ENCODE results near the gene ZFAND3. TPM values are rescaled to one million over a fixed set of nuclear protein-coding genes. Genes with fewer than 3 reads are reported as not detected.

Gene ZFAND3
- total and polyA plus RNA-seq, 2 donors (not counting 1 experiment from before 2014, with no cell fraction given) = 13.5 to 58.3 TPM

GRCh38 chr6:37858363-37858762 is 38.8 kb downstream of the ZFAND3 start:
- H3K27ac ChIP-seq (ENCODE audit: low read length in 2 of 2) = no peak overlapping the region
- Mint-ChIP-seq H3K9me3 (ENCODE audit: insufficient read depth) (no peaks in the 10 kb centered on the region), H3K4me3 (no peak overlapping the region), H3K4me1 (peaks cover 48% of the 10 kb centered on the region), H3K27ac (no peak overlapping the region), H3K27me3 (no peaks in the 10 kb centered on the region)
- H3K9me3 ChIP-seq (ENCODE audit: control extremely low read depth in 1 of 3, control insufficient read depth in 2 of 3, insufficient read depth in 1 of 3, low read length in 2 of 3) = no peaks in the 10 kb centered on the region
- H3K36me3 ChIP-seq (replicated peaks in 1 of 2; ENCODE audit: control extremely low read depth in 1 of 2, control insufficient read depth in 1 of 2, extremely low read depth in 1 of 2, insufficient read depth in 2 of 2, low read length in 1 of 2) = peaks cover 2% of the 10 kb centered on the region in 2 experiments
- ChIA-PET POLR2A (no interaction called here), CTCF (interaction anchor here (0.7 to 2.1 kb wide), 8 partner anchors 8 to 811 kb away, joined by 3 to 7 read pairs (median 4); no protein-coding TSS in a partner anchor)
- no peak overlapping the region for H3K9ac ChIP-seq (ENCODE audit: low read length)
- DNase-seq (no peak), ATAC-seq (ENCODE audit: low read depth) (no peak)
- TF ChIP-seq EZH2 (IDR thresholded peaks at IDR 0.05; ENCODE audit: borderline replicate concordance, insufficient read depth, low read depth, low read length, poor library complexity, severe bottlenecking) (no peak), CTCF (IDR thresholded peaks at IDR 0.05) (no peak)
- H4K20me1 ChIP-seq (ENCODE audit: control insufficient read depth, insufficient read depth, low read length, poor library complexity, severe bottlenecking) = peaks cover 43% of the 10 kb centered on the region
- no peak overlapping the region for H3K4me2 ChIP-seq (replicated peaks; ENCODE audit: low read depth, low read length, poor library complexity, severe bottlenecking)
- intact Hi-C loops (cut with micrococcal nuclease) = no loop called here
- H3K79me2 ChIP-seq (ENCODE audit: control insufficient read depth, insufficient read depth, low read length) = peaks cover 89% of the 10 kb centered on the region
- peaks cover 0 to 4% of the 10 kb centered on the region in 2 donors for H3K4me1 ChIP-seq (ENCODE audit: control insufficient read depth in 2 of 2, insufficient read depth in 2 of 2, low read length in 2 of 2)
- H3K4me3 ChIP-seq (ENCODE audit: control extremely low read depth in 1 of 5, extremely low read depth in 1 of 5, insufficient read depth in 1 of 5, low read depth in 2 of 5, low read length in 4 of 5) = no peak overlapping the region
- H3K27me3 ChIP-seq (replicated peaks in 1 of 4; ENCODE audit: control extremely low read depth in 1 of 4, control insufficient read depth in 3 of 4, insufficient read depth in 4 of 4, low read length in 3 of 4) = no peaks in the 10 kb centered on the region
- no peak overlapping the region for H2AFZ ChIP-seq (ENCODE audit: insufficient read depth, low read depth, low read length, poor library complexity, severe bottlenecking)
- WGBS (ENCODE audit: insufficient coverage) = 86% methylated on average over 2 of the region's 3 CpGs

- POLR2A ChIA-PET = no interaction called here
- CTCF ChIA-PET = interaction anchor here (0.7 to 1.7 kb wide), 9 partner anchors 10 to 535 kb away, joined by 3 to 8 read pairs (median 4); no protein-coding TSS in a partner anchor
- DNase-seq = peak; percentile 54
- intact Hi-C loops (cut with micrococcal nuclease) = loop anchor here (1.0 to 2.0 kb wide), 2 partner anchors 69 to 162 kb away; no protein-coding TSS in a partner anchor
- H3K27me3 Mint-ChIP-seq = no peaks in the 10 kb centered on the region
- Histone ChIP-seq H3K27ac (ENCODE audit: low read length in 2 of 2) (no peak overlapping the region), H3K9me3 (ENCODE audit: control extremely low read depth in 1 of 3, control insufficient read depth in 2 of 3, insufficient read depth in 1 of 3, low read length in 2 of 3) (no peaks in the 10 kb centered on the region), H4K20me1 (ENCODE audit: control insufficient read depth, insufficient read depth, low read length, poor library complexity, severe bottlenecking) (peaks cover 44% of the 10 kb centered on the region), H3K9ac (ENCODE audit: low read length) (no peak overlapping the region), H3K4me3 (ENCODE audit: control extremely low read depth in 1 of 5, extremely low read depth in 1 of 5, insufficient read depth in 1 of 5, low read depth in 2 of 5, low read length in 4 of 5) (no peak overlapping the region), H3K27me3 (replicated peaks in 1 of 4; ENCODE audit: control extremely low read depth in 1 of 4, control insufficient read depth in 3 of 4, insufficient read depth in 4 of 4, low read length in 3 of 4) (no peaks in the 10 kb centered on the region), H2AFZ (ENCODE audit: insufficient read depth, low read depth, low read length, poor library complexity, severe bottlenecking) (no peak overlapping the region), H3K79me2 (ENCODE audit: control insufficient read depth, insufficient read depth, low read length) (peaks cover 91% of the 10 kb centered on the region), H3K4me1 (ENCODE audit: control insufficient read depth in 2 of 2, insufficient read depth in 2 of 2, low read length in 2 of 2) (peaks cover 0 to 7% of the 10 kb centered on the region in 2 donors), H3K4me2 (replicated peaks; ENCODE audit: low read depth, low read length, poor library complexity, severe bottlenecking) (no peak overlapping the region), H3K36me3 (replicated peaks in 1 of 2; ENCODE audit: control extremely low read depth in 1 of 2, control insufficient read depth in 1 of 2, extremely low read depth in 1 of 2, insufficient read depth in 2 of 2, low read length in 1 of 2) (peaks cover 0 to 2% of the 10 kb centered on the region in 2 experiments)
- peaks cover 51% of the 10 kb centered on the region for H3K4me1 Mint-ChIP-seq
- WGBS (ENCODE audit: insufficient coverage) = no CpG with 5 or more reads among the region's 1 CpG
- no peak overlapping the region for H3K27ac Mint-ChIP-seq
- no peak overlapping the region for H3K4me3 Mint-ChIP-seq
- ATAC-seq (ENCODE audit: low read depth) = no peak
- H3K9me3 Mint-ChIP-seq (ENCODE audit: insufficient read depth) = no peaks in the 10 kb centered on the region
- TF ChIP-seq CTCF (IDR thresholded peaks at IDR 0.05) = peak; percentile 62
- no peak for TF ChIP-seq EZH2 (IDR thresholded peaks at IDR 0.05; ENCODE audit: borderline replicate concordance, insufficient read depth, low read depth, low read length, poor library complexity, severe bottlenecking)
Measured at GRCh38 chr6:37860226-37860839, 40.8 kb downstream of the ZFAND3 start.
